GM18502 (cell line): ENCODE data around the gene MFN2.

Experiments used
- ATAC-seq: cut with Tn5 transposase; IDR thresholded peaks from one replicate; pipeline ENCODE4 v1.9.1; 2021; ENCODE audit warnings: mild to moderate bottlenecking; ENCODE audit not compliant: unreplicated experiment, poor library complexity

The MFN2 gene

DNA sequence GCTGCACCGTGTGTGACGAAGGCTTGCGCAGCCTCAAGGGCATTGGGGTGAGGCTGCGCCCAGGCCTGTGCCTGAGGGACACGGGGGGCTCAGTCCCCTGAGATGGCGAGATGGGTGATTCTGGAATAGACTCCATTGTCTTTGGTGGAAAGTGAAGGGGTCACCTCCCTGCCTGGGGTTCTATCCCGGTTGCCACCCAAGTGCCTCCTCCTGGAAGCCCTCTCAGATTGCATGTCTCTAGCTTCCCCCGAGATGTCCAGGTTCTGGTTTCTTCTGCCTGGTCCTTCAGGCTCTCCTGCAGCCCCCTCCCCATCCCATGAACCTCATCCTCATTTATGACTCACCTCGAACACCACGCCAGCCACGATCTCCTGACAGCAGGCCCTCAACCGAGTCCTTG is 22.3 kb upstream of the MFN2 start:
- no peak for ATAC-seq

DNA sequence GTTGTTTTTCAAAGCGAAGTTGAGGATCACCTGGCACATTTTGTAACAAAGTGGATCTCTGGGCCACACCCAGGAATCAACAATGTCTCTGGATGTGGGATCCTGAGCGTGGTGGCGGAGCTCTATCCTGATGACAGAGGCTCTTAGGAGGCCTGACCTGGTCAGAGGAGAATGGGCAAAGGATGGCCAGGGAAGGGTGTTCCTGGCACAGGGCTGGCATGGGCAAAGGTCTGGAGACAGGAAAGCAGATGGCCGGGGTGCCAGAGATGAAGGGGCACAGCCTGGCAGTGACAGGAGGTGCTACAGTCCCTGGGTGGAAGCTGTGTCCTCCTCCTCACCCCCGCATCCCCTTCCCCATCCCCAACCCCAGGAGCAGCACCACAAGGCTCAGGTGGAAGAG is 20.0 kb upstream of the MFN2 start:
- ATAC-seq = no peak

DNA sequence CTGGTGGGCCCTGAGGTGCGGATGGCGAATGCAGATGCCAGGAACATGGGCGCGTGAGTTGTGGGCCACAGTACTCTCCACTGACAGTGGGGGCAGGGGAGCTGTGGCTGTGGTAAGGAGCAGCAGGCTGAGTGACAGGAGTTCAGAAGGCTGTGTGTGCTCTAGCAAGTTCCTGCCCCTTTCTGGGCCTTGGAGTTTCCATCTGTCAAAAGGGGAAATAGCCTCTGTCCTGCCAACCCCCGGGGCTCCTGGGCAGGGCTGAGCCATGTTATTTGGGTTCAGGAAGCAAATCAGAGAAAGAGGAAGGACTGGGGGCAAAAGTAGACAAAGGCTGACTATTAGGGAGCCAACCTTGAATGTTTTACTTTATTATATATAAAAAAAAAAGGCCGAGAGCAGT is 19.5 kb upstream of the MFN2 start:
- no peak for ATAC-seq

DNA sequence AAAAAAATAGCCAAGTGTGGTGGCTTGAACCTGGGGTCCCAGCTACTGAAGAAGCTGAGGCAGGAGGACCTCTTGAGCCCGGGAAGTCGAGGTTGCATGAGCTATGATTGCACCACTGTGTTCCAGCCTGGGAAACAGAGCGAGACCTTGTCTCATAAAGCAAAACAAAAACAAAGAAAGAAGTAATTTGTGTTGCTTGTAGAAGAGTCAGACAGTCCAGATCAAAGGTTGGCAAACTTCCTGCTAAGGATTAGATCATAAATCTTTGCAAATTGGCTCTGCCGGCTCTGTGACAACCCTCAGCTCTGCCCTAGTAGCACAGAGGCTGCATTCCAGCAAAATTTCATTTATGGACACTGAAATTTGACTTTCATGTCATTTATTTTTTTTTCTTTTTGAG is 19.0 kb upstream of the MFN2 start:
- ATAC-seq = no peak

DNA sequence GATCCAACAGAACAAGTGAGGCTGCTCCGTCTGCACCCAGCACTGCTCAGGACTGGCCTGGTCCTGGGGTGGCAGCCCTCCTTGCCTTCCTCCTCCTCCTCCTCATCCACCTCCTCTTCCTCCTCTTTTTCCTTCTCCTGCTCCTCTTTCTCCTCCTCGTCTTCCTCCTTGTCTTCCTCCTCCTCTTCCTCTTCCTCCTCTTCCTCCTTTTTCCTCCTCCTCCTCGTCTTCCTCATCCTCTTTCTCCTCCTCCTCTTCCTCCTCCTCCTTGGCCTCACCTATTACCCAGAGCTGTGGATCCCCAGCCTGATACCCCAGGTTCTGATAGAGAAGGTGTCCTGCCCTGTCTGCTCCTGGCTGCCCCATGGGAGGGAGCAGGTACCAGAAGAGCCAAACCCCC is 16.6 kb upstream of the MFN2 start:
- no peak for ATAC-seq

DNA sequence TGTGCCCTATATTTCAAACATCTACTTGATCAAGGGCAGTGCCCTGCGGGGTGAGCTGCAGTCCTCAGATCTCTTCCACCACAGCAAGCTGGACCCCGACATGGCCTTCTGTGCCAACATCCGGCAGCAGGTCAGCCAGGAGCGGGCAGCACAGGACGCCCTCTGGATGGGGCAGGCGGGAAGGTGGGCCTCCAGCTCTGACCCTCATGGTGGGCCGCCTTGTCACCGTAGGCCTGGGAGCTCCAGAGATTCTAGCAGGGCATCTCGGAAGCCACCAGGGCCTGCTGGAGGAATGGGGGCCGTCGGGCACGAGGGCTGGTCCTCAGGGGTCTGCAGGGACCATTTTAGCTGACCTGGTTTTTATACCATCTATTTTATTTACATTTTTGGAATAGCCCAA is 15.6 kb upstream of the MFN2 start:
- no peak for ATAC-seq

DNA sequence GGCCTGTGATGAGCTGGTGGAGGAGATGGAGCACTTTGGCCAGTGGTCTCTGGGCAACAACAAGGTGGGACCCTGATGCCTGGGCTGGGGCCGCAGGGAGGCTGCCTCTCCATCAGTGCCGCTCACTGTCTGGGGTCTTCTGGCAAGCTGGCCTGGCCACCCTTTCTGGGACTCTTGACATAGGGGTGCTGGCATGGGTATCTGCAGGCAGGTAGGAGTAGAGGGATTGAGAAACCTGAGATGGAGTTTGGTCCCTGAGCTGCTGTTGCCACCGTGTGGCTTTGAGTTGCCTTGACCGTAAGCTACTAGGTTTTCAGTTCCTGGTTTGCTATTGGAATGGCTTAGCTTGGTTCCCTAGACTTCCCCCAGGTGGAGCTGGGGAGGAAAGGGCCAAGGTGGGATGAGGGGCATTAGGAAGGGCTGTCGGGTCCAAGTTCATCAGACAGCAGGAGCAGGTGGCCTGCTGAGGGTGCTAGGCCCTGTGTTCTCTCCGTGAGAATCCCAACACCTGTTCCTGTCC is 13.2 kb upstream of the MFN2 start:
- no peak for ATAC-seq

DNA sequence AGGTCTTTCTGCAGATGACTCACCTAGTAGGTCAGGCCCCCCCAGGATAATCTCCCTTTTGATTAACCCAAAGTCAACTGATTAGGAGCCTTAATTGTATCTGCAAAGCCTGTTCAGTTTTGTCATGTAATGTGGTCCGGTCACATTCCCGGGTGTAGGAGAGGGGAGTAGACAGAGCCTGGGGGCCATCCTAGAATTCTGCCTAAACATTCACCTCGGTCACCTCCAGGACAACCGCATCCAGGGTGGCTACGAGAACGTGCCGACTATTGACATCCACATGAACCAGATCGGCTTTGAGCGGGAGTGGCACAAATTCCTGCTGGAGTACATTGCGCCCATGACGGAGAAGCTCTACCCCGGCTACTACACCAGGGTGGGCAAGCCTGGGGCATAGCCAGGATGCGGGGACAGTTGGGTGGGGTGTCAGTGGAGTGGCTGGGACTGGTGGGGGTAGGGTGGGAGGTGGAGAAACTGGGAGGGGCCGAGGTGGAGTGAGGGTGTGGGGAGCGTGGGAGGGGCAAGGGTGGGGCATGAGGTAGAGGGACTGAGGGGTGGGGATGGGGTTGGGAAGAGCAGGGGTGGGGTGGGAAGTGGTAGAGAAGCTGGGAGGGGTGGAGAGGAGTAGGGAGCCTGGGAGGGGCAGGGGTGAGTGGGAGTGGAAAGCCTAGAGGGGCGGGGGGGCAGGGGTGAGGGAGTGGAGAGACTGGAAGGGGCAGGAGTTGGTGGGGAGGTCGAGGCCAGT is 9.6 kb upstream of the MFN2 start:
- ATAC-seq = no peak

DNA sequence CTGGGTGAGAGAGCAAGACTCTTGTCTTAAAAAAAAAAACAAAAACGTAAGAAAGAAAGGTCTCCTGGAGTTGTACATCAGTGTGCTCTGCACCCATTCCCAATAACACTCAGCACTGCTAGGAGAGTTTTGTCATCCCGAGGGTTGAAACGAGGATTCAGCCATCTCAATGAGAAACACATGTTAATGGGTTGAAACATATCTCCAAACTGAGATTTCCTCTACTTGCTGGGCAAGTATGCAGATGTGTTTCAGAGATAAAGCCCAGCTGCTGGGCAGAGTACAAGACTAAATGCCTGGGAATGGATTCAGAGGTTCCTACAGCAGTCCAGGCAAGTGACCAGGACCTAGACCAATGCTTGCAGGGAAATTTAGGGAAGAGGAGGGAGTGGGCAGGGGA is 2.6 kb upstream of the MFN2 start:
- ATAC-seq = no peak

DNA sequence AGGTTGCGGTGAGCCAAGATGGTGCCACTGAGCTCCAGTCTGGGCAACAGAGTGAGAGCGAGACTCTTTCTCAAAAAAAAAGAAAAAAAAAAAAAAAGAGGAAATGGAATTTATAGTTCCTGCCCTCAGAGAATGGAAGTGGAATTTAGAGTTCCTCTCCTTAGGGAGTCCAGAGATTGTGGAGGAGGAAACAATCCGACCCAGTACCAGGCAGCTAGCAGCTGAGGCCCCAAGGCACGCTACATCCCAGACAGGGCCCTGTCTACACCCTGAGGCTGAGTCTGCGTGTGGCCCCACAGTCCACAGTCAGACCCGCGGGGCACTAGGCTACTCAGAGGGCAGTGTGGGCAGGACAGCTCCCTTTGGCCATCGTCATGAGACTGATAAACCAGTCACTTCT is 1.9 kb upstream of the MFN2 start:
- no peak for ATAC-seq

DNA sequence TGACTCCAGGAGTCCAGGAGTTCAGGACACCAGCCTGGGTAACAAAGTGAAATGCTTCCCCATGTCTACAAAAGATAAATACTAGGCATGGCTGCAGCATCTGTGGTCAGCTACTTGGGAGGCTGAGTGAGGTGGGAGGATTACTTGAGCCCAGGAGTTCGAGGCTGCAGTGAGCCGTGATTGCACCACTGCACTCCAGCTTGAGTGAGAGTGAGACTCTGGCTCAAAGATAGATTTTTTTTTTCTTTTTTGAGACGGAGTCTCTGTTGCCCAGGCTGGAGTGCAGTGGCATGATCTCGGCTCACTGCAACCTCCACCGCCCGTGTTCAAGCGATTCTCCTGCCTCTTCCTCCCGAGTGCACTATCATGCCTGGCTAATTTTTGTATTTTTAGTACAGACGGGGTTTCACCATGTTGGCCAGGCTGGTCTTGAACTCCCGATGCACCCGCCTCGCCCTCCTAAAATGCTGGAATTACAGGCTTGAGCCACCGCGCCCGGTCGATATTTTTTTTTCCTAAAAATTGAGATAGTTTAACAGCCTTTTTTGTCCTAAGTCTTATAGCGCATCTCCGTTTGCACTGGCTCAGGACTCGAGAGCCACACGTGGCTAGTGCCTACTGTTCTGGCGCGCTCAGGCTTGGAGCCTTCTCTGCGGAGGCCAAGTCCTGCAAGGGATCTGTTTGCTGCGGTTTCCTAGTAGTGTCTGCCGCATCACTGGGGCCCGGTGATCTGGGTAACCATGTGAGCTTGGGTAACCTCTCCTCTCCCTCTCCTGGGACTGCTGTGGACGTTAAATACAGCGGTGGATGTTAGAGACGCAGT is 1.0 kb upstream of the MFN2 start:
- no peak for ATAC-seq

DNA sequence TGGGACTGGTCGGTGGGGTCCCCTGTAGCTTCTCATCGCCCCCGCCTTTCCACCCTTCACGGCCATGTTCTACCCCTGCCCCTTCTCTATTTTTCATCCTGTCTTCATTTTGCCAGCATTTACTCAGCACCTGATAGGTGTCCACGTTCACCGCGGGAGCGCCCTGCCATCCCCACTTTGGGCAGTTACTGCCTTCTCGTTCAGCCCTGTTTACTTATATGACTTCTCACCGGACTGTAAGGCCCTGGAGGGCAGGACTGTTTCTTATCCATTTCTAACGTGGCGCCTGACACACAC is 380 bp downstream of the MFN2 start:
- no peak for ATAC-seq

DNA sequence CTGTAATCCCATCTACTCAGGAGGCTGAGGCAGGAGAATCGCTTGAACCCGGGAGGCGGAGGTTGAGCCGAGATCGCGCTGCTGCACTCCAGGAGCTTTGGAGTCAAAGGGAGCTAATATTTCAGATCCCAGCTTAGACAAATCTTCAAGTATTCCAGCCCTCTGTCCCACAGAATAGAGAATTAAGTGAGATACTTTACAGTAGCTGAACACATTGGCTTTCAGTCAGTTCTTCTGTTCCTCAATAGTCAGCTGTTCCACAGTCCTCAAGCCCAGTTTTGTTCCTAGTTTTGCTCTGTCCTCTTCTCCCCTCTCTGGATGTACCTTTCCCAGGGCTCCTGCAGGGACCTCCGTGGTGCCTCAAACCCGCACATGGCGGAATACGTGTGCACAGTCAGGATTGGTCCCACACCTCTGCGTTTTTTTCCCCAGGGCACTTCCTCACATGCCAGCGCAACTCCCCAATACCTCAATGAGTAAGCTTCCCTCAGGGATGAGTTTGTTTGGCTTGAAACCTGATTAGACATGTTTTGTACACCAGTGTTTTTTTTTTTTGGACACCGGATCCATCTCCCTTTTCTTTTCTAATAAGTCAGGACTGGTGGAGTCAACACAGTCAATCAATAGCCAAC is 1.2 kb downstream of the MFN2 start:
- no peak for ATAC-seq

DNA sequence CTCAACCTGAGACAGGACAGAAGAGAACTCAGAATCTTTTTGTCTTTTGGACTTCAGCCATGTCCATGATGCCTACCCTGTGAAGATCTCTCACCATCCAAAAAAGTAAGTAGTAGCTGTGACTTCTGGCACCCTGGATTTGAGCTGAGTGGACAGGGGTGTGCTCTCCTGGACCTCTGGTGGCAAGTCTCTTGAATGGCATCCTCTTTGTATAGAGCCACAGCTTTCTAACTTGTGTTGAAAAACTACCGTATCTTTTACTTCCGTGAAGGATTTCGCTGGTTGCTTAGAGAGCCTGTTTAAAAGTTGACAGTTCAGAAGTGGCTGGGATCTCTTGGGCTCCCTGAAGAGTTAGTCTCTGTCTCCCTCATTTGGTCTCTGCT is 1.8 kb downstream of the MFN2 start:
- no peak for ATAC-seq

DNA sequence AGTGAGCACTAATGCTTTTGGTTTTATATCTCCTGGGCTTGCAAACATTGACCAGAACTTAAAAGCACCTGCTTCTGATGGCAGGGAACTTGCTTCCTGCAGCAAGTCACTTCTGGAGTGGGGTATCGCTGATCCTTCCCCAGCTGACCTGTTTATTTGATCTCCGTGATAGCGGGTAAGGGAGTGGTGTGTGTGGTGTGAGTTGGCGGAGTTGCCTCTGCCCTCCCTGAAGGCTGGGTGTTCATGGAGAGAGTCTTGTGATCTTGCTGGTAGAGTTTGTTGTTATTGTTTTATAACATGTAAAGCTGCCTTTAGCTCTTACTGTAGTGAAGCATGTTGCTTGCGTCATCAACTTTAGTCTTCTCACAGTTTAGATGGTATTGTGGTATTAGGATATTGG is 3.9 kb downstream of the MFN2 start:
- ATAC-seq = no peak

DNA sequence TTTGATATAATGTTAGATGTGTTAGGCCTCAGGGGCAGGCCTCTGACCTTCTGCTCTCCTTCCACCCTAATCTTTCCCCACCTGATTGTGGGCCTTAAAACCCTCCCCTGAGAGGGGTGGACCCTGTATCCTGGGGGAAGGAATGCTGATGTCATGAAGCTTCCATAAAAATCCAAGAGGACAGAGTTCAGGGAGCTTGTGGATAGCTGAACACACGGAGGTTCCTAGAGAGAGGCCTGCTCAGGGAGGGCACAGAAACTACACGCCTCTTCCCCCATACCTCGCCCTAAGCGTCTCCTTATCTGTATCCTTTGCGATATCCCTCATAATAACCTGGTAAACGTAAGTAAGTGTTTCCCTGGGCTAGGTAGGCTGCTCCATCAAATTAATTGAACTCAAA is 4.3 kb downstream of the MFN2 start:
- ATAC-seq = no peak

DNA sequence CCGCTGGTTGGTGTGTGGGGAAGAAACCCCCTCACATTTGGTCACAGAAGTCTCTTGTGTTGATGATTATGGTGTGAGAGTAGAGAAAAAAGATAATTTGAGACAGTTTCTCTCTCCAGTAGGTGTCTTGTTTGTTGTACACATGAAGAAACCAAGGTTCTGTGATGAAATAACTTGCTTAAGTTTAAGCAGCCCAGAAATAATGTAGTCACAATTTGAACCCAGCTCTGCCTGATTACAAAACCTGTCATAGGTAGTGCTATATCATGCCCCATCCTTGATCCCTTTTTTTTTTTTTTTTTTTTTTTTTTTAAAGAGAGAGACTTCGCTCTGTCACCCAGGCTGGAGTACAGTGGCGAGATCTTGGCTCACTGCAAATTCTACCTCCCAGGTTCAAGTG is 4.9 kb downstream of the MFN2 start:
- no peak for ATAC-seq

DNA sequence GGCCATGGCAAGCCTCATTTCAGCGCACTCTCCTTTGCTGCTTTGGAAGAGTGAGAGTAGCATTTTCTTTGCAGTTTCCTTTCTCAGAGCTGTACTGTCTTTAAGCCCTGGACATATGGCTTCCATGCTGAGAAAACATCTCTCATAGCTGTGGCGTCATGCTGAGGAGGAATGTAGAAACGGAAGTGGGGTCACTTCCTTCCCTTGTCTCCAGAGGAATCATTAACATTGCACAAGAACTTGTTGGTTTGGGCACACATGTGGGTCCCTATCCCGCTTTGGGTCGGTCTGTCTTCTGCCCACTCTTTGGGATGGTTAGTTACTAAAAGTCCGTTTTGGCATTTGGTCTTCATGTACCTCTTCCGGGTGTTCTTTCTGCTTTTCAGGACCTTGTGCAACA is 5.6 kb downstream of the MFN2 start:
- no peak for ATAC-seq

DNA sequence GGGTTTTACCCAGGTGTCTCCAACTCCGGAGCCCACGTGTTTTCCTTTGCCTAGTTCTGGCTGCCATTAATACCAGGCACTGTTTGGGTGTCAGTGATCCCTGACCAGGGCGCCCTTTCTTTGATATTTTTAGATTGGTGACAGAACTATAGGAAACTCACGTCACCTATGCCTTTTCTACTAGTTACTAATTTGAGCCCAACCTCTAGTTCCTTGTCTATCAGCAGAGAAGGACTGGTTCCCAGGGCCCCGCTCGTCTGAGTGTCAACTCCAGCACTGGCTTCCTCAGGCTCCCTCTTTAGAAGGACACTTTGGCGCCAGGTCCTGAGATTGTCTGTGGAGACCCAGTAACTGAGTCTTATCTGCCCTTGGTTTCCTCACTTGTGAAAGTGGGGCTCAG is 9.4 kb downstream of the MFN2 start:
- no peak for ATAC-seq

DNA sequence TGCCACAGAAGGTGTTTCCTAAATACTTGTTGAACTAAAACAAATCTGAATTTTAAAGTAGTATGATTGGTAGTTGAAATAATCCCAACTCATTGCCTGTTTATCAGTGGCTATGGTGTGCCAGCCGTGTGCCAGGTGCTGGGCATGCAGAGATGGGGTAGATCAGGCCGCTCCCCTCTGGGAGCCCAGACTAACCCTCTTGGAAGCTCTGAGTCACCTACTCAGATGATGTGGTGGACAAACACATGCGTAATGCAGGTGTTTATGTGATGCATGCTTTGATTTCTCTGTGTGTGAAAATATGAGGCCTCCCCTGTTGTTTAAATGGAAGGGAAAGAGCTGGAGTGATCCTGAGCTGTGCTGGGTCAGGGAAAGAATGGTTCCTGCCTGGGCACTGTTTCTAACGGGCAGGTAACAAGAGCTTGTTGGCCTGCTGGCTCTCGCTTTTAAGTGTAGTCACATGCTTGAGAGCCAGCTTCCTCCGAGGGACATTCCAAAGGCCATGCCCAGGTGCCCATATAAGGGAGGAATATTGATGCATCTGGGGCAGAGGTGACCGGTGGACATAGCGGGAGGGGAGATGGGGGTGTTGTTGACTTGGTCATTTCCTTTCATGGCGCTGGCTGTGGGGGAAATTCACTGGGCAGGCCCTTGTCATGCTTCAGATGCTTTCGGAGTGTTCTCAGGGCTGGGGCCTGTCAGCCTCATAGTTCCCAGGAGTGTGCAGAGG is 10.2 kb downstream of the MFN2 start:
- no peak for ATAC-seq
